HuH-7 (cell line): ENCODE results near the gene RAMACL.
"Not testable (repeated sequence)": the region's sequence is repeated elsewhere in the genome, so short reads cannot be mapped to it uniquely, and the experiment has no call there.

ENCODE experiments used
- DNase-seq: peaks from one replicate; pipeline ENCODE4 v3.0.0; 2011; ENCODE audit warnings: low spot score

RAMACL gene

GRCh38 chr6:166595949-166596348 lies 9.5 kb upstream of the RAMACL start:
- DNase-seq, result no peak

GRCh38 chr6:166595061-166595780 lies 8.7 kb upstream of the RAMACL start:
- DNase-seq, result no peak

GRCh38 chr6:166592821-166593220 lies 6.3 kb upstream of the RAMACL start:
- no peak for DNase-seq

GRCh38 chr6:166591961-166592520 lies 5.6 kb upstream of the RAMACL start:
- no peak for DNase-seq

- DNase-seq, result no peak
Measured at GRCh38 chr6:166591026-166591425, 4.5 kb upstream of the RAMACL start.

GRCh38 chr6:166589786-166590574 lies 3.5 kb upstream of the RAMACL start:
- no peak for DNase-seq

- no peak for DNase-seq
Measured at GRCh38 chr6:166589337-166589731, 2.9 kb upstream of the RAMACL start.

GRCh38 chr6:166588691-166589336 lies 2.3 kb upstream of the RAMACL start:
- DNase-seq, result no peak

GRCh38 chr6:166587631-166588413 lies 1.3 kb upstream of the RAMACL start:
- no peak for DNase-seq

GRCh38 chr6:166584853-166585429 lies 1.5 kb downstream of the RAMACL start:
- no peak for DNase-seq

GRCh38 chr6:166584155-166584554 lies 2.3 kb downstream of the RAMACL start:
- no peak for DNase-seq

GRCh38 chr6:166583230-166583965 lies 3.1 kb downstream of the RAMACL start:
- no peak for DNase-seq

GRCh38 chr6:166582258-166582657 lies 4.2 kb downstream of the RAMACL start:
- DNase-seq, result no peak

GRCh38 chr6:166581801-166582200 lies 4.7 kb downstream of the RAMACL start:
- not testable (repeated sequence) for DNase-seq

- no peak for DNase-seq
Measured at GRCh38 chr6:166581091-166581511, 5.4 kb downstream of the RAMACL start.

- DNase-seq, result no peak
Measured at GRCh38 chr6:166580076-166581050, 6.1 kb downstream of the RAMACL start.

- DNase-seq, result no peak
Measured at GRCh38 chr6:166579237-166579850, 7.1 kb downstream of the RAMACL start.

- no peak for DNase-seq
Measured at GRCh38 chr6:166578536-166579236, 7.8 kb downstream of the RAMACL start.
